HepG2 (cell line): ENCODE data around the gene PLA2G12A. TPM values are rescaled to one million over a fixed set of nuclear protein-coding genes. Genes with fewer than 3 reads are reported as not detected.

ENCODE experiments used
- ATAC-seq: fragments of 200-7000 bp; cut with Tn5 transposase; 3 replicates; pipeline ENCODE4 v1.9.1; 2020; ENCODE audit warnings: mild to moderate bottlenecking, moderate library complexity
- BruUV-seq: library from RNA; stranded (reverse); fragments of 400-500 nt; replicated peaks from 2 replicates; lab custom pipeline; 2021; lab: Mats Ljungman, UMichigan
- CTCF ChIA-PET: fragments of 300-600 bp; formaldehyde crosslinking; extraction: SDS; loops from one replicate; lab custom pipeline; 2021; ENCODE audit warnings: low total read pairs, inconsistent platforms, low intra/inter-chr PET ratio; lab: Yijun Ruan, JAX
- POLR2A ChIA-PET: fragments of 350-600 bp; sonication (Branson Sonifier 250); formaldehyde crosslinking; loops from one replicate; lab custom pipeline; 2020; ENCODE audit warnings: antibody characterized with exemption, inconsistent platforms; lab: Yijun Ruan, JAX
- DNase-seq: peaks from one replicate; pipeline ENCODE4 v3.0.0-alpha.2; 2015; ENCODE audit warnings: low spot score
- FAIRE-seq: peaks from 3 replicates; lab custom pipeline; 2011; peaks lifted over from hg19 to GRCh38; lab: Jason Lieb, UNC
- H2AFZ ChIP-seq: one replicate; pipeline ENCODE4 v1.6.1; 2011; ENCODE audit warnings: low read length, inconsistent platforms
- H3K27ac ChIP-seq: fragments of 300-600 bp; 3 replicates; pipeline ENCODE4 v1.8.0; 2011; ENCODE audit warnings: mixed run types, mild to moderate bottlenecking, mixed read lengths, low read length, inconsistent platforms; ENCODE audit not compliant: insufficient read depth; ENCODE audit errors: extremely low read length
- H3K27me3 ChIP-seq, 2 experiments: fragments of 200-600 bp in 1 of 2; 2 replicates in 1 of 2; 3 replicates in 1 of 2; pipeline versions ENCODE4 v1.6.0 to v1.8.0; 2011; ENCODE audit warnings: low read length in 2 of 2, mild to moderate bottlenecking in 2 of 2, moderate library complexity in 2 of 2, inconsistent platforms in 1 of 2; ENCODE audit not compliant: insufficient read depth in 2 of 2, control insufficient read depth in 1 of 2
- H3K36me3 ChIP-seq, 2 experiments: fragments of 200-600 bp in 1 of 2; replicated peaks in 1 of 2; 2 replicates in 1 of 2; 3 replicates in 1 of 2; pipeline versions ENCODE4 v1.5.1 to v1.8.0; 2011; ENCODE audit warnings: low read length in 2 of 2, inconsistent platforms in 1 of 2; ENCODE audit not compliant: insufficient read depth in 2 of 2, control insufficient read depth in 1 of 2
- H3K4me1 ChIP-seq: 2 replicates; pipeline ENCODE4 v1.5.1; 2012; ENCODE audit warnings: low read length, inconsistent platforms; ENCODE audit not compliant: insufficient read depth
- H3K4me2 ChIP-seq: 2 replicates; pipeline ENCODE4 v1.6.0; 2011; ENCODE audit warnings: low read depth, low read length, inconsistent platforms
- H3K4me3 ChIP-seq, 3 experiments: fragments of 200-600 bp in 1 of 3; sonication (generic), shearing (Covaris generic) in 1 of 3; replicated peaks in 1 of 3; 2 replicates each; pipeline ENCODE4 v1.5.1; 2011 to 2016; ENCODE audit warnings: low read length in 3 of 3, inconsistent platforms in 2 of 3, low read depth in 2 of 3, mild to moderate bottlenecking in 2 of 3, control low read depth in 1 of 3, mixed read lengths in 1 of 3; ENCODE audit not compliant: insufficient read depth in 1 of 3
- H3K79me2 ChIP-seq: one replicate; pipeline ENCODE4 v1.6.1; 2011; ENCODE audit warnings: low read length, inconsistent platforms; ENCODE audit not compliant: insufficient read depth
- H3K9ac ChIP-seq: 2 replicates; pipeline ENCODE4 v1.6.0; 2011; ENCODE audit warnings: mild to moderate bottlenecking, low read depth, low read length, inconsistent platforms; ENCODE audit not compliant: insufficient read depth
- H3K9me3 ChIP-seq: 2 replicates; pipeline ENCODE4 v1.5.1; 2012; ENCODE audit warnings: mild to moderate bottlenecking, low read length
- H4K20me1 ChIP-seq: 2 replicates; pipeline ENCODE4 v1.6.0; 2011; ENCODE audit warnings: inconsistent platforms, mild to moderate bottlenecking, low read length, moderate library complexity; ENCODE audit not compliant: insufficient read depth
- ATAD3A ChIP-seq: sonication (generic); formaldehyde crosslinking; IDR thresholded peaks from 2 replicates; pipeline ENCODE4 v1.4.0; 2020; ENCODE audit warnings: missing genetic modification reagents
- JDP2 ChIP-seq: sonication (generic); formaldehyde crosslinking; IDR thresholded peaks from 2 replicates; pipeline ENCODE4 v1.8.1; 2022; ENCODE audit warnings: missing genetic modification reagents, borderline replicate concordance
- MLX ChIP-seq: IDR thresholded peaks from 2 replicates; pipeline ENCODE4 v1.6.1; 2016
- NFAT5 ChIP-seq: sonication (generic); formaldehyde crosslinking; IDR thresholded peaks from 2 replicates; pipeline ENCODE4 v1.4.0; 2020; ENCODE audit warnings: missing genetic modification reagents
- RFX1 ChIP-seq: fragments of 450-650 bp; IDR thresholded peaks from 2 replicates; pipeline ENCODE4 v1.6.1; 2017
- ZNF382 ChIP-seq: sonication (generic); formaldehyde crosslinking; IDR thresholded peaks from 2 replicates; pipeline ENCODE4 v1.5.0; 2020; ENCODE audit warnings: missing genetic modification reagents, mild to moderate bottlenecking, borderline replicate concordance
- ZNF552 ChIP-seq: sonication (generic); formaldehyde crosslinking; IDR thresholded peaks from 2 replicates; pipeline ENCODE4 v1.9.0; 2022; ENCODE audit warnings: missing genetic modification reagents, mild to moderate bottlenecking, borderline replicate concordance
- ZNF644 ChIP-seq: IDR thresholded peaks from 2 replicates; pipeline ENCODE4 v1.6.1; 2016; ENCODE audit warnings: low read depth
- WGBS: methylation state at CpG from one replicate; pipeline ENCODE4 v1.1.6; 2017; ENCODE audit warnings: low lambda C conversion rate; 5-methylcytosine and 5-hydroxymethylcytosine counted together
- in situ Hi-C: cut with HindIII; loops from 2 replicates; pipeline ENCODE4 v1.10.0; 2017; ENCODE audit warnings: low pct_unique_long_range_greater_than_20kb; ENCODE audit not compliant: extremely low pct_ligation_motif_present
- intact Hi-C: fragments of 100-400 bp; cut with micrococcal nuclease; formaldehyde crosslinking; loops from one replicate; pipeline ENCODE4 v1.10.0; 2022; ENCODE audit not compliant: unreplicated experiment
- polyA plus RNA-seq, 8 experiments: library from polyadenylated mRNA; depleted of rRNA in 3 of 8; stranded (reverse) in 7 of 8; unstranded in 1 of 8; fragments of >200 nt; fragmentation: Illumina TruSeq in 4 of 8; extraction: Trizol in 4 of 8; gene quantifications; 2 replicates each; pipeline versions ENCODE4 v1.2.1 to v1.2.3, GENCODE V29; 2011 to 2016; ENCODE audit warnings: low read depth in 4 of 8, missing spikeins in 1 of 8, mixed read lengths in 1 of 8; ENCODE audit not compliant: insufficient read depth in 1 of 8
- total RNA-seq, 5 experiments: library from RNA; depleted of rRNA; stranded (reverse); fragments of >200 nt; fragmentation: Illumina TruSeq; extraction: Trizol; gene quantifications; 2 replicates each; pipeline ENCODE4 v1.2.3, GENCODE V29; 2016; ENCODE audit warnings: low read depth in 1 of 5
- TF ChIP-seq, protein P1 (sequence below): IDR thresholded peaks from 2 replicates; pipeline ENCODE4 v1.6.1; 2016

PLA2G12A gene
- total and polyA plus RNA-seq, 2 of the 13 experiments (the other 11 are each of a cell fraction or from before 2014, with no cell fraction given), result 61.2 to 64.0 TPM

DNA sequence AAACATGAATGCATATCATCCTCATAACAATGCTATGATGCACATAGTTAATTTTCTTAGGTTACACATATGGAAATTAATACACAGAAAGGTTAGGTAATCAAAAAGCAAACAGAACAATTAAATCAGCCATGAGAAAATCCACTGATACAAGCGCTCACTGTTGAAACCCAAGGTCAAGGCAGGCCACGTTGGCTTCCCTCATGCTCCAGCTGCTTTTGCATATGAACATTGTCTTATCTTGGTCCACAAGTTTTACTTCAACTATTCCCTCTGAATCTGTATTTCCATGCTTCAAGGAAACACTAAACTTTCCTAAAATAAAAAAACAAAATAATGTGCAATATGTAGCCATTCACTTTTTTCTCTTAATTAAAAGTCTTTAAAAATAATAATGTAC lies 34.5 kb upstream of the PLA2G12A start (continued):
- no peak for TF ChIP-seq NFAT5 (CRISPR knock-in tag)
- TF ChIP-seq, all 625 proteins: peak for 0

GRCh38 chr4:109760682-109761081 lies 30.8 kb upstream of the PLA2G12A start:
- in situ Hi-C loops, result no loop called here
- Histone ChIP-seq H3K4me1 (no peaks in the 10 kb centered on the region), H3K27me3 (no peaks in the 10 kb centered on the region; a peak in 1 of 5 replicates), H3K36me3 (peaks cover 16 to 46% of the 10 kb centered on the region in 2 experiments), H3K9me3 (no peaks in the 10 kb centered on the region), H2AFZ (no peak overlapping the region), H3K9ac (no peak overlapping the region), H3K4me3 (no peak overlapping the region), H3K79me2 (no peaks in the 10 kb centered on the region), H3K27ac (no peak overlapping the region), H3K4me2 (no peak overlapping the region), H4K20me1 (no peaks in the 10 kb centered on the region; the same call in 1 of the 2 replicates)
- ATAC-seq (no peak), FAIRE-seq (no peak), DNase-seq (no peak)
- WGBS, result 92% methylated on average over 2 of the region's 2 CpGs
- BruUV-seq, result no TSS peak
- ChIA-PET POLR2A (no interaction called here), CTCF (no interaction called here)
- intact Hi-C loops, result loop anchor here (5.0 kb wide), 1 partner anchor 42 kb away; the partner anchor contains the start of gene CFI
- TF ChIP-seq, protein P1, sequence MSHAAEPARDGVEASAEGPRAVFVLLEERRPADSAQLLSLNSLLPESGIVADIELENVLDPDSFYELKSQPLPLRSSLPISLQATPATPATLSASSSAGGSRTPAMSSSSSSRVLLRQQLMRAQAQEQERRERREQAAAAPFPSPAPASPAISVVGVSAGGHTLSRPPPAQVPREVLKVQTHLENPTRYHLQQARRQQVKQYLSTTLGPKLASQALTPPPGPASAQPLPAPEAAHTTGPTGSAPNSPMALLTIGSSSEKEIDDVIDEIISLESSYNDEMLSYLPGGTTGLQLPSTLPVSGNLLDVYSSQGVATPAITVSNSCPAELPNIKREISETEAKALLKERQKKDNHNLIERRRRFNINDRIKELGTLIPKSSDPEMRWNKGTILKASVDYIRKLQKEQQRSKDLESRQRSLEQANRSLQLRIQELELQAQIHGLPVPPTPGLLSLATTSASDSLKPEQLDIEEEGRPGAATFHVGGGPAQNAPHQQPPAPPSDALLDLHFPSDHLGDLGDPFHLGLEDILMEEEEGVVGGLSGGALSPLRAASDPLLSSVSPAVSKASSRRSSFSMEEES, result no peak
- TF ChIP-seq ZNF552 (CRISPR knock-in tag) (no peak), RFX1 (no peak), JDP2 (CRISPR knock-in tag) (no peak), ZNF644 (CRISPR knock-in tag) (no peak), ZNF382 (CRISPR knock-in tag) (no peak), MLX (CRISPR knock-in tag) (no peak), ATAD3A (no peak)
